H7 (cell line): Measurements from ENCODE around the gene BBOX1. TPM values are rescaled to one million over a fixed set of nuclear protein-coding genes. Genes with fewer than 3 reads are reported as not detected.
"Not testable (repeated sequence)": the region's sequence is repeated elsewhere in the genome, so short reads cannot be mapped to it uniquely, and the experiment has no call there.

Source experiments
- DNase-seq: peaks from one replicate; pipeline ENCODE4 v3.0.0; 2012
- H3K27me3 ChIP-seq: 2 replicates; pipeline ENCODE4 v1.6.0; 2011; ENCODE audit warnings: mild to moderate bottlenecking, low read length; ENCODE audit not compliant: control insufficient read depth, insufficient read depth
- H3K36me3 ChIP-seq: replicated peaks from 2 replicates; pipeline ENCODE4 v1.5.1; 2011; ENCODE audit warnings: low read length; ENCODE audit not compliant: control insufficient read depth, insufficient read depth
- H3K4me3 ChIP-seq: 2 replicates; pipeline ENCODE4 v1.5.1; 2011; ENCODE audit warnings: low read depth, mild to moderate bottlenecking, control low read depth, low read length, moderate library complexity; ENCODE audit not compliant: insufficient read depth
- total RNA-seq: library from RNA; depleted of rRNA; stranded (reverse); fragments of >200 nt; shearing (Covaris generic); gene quantifications from 2 replicates; pipeline ENCODE4 v1.2.3, GENCODE V29; 2014

Gene BBOX1
- total RNA-seq, 1 experiment from 2014 or later = not detected

- Histone ChIP-seq H3K27me3 (no peaks in the 10 kb centered on the region), H3K4me3 (no peak overlapping the region), H3K36me3 (no peaks in the 10 kb centered on the region)
- no peak for DNase-seq
These were observed 74.5 kb downstream of the BBOX1 start for GRCh38 chr11:27115051-27115650.

- Histone ChIP-seq H3K27me3 (no peaks in the 10 kb centered on the region), H3K4me3 (no peak overlapping the region), H3K36me3 (no peaks in the 10 kb centered on the region)
- no peak for DNase-seq
These were observed 76.1 kb downstream of the BBOX1 start for GRCh38 chr11:27116684-27117083.

GRCh38 chr11:27118371-27118770, 77.8 kb downstream of the BBOX1 start:
- no peak for DNase-seq
- Histone ChIP-seq H3K36me3 (no peaks in the 10 kb centered on the region), H3K27me3 (no peaks in the 10 kb centered on the region), H3K4me3 (no peak overlapping the region)

- H3K4me3 ChIP-seq = no peak overlapping the region
- H3K36me3 ChIP-seq = no peaks in the 10 kb centered on the region
- DNase-seq = no peak
- no peaks in the 10 kb centered on the region for H3K27me3 ChIP-seq
These were observed 78.3 kb downstream of the BBOX1 start for GRCh38 chr11:27118949-27119348.

GRCh38 chr11:27119396-27119795, 78.8 kb downstream of the BBOX1 start:
- H3K27me3 ChIP-seq = no peaks in the 10 kb centered on the region
- no peak overlapping the region for H3K4me3 ChIP-seq
- H3K36me3 ChIP-seq = no peaks in the 10 kb centered on the region
- no peak for DNase-seq

- Histone ChIP-seq H3K4me3 (no peak overlapping the region), H3K36me3 (no peaks in the 10 kb centered on the region), H3K27me3 (no peaks in the 10 kb centered on the region)
- no peak for DNase-seq
These were observed 79.6 kb downstream of the BBOX1 start for GRCh38 chr11:27120211-27120610.

GRCh38 chr11:27122001-27122400, 81.4 kb downstream of the BBOX1 start:
- no peaks in the 10 kb centered on the region for H3K36me3 ChIP-seq
- no peaks in the 10 kb centered on the region for H3K27me3 ChIP-seq

GRCh38 chr11:27124514-27125264, 84.1 kb downstream of the BBOX1 start:
- Histone ChIP-seq H3K36me3 (no peaks in the 10 kb centered on the region), H3K4me3 (no peak overlapping the region), H3K27me3 (no peaks in the 10 kb centered on the region)
- DNase-seq = no peak

More at GRCh38 chr11:27122001-27122400, 81.4 kb downstream of the BBOX1 start:
- no peak overlapping the region for H3K4me3 ChIP-seq
- DNase-seq = no peak

GRCh38 chr11:27129686-27130085, 89.1 kb downstream of the BBOX1 start:
- Histone ChIP-seq H3K27me3 (no peaks in the 10 kb centered on the region), H3K36me3 (no peaks in the 10 kb centered on the region), H3K4me3 (no peak overlapping the region)
- DNase-seq = no peak

GRCh38 chr11:27130806-27131205, 90.2 kb downstream of the BBOX1 start:
- no peaks in the 10 kb centered on the region for H3K36me3 ChIP-seq
- no peak for DNase-seq

GRCh38 chr11:27135924-27136329, 95.3 kb downstream of the BBOX1 start:
- H3K36me3 ChIP-seq, H3K4me3 ChIP-seq, DNase-seq, H3K27me3 ChIP-seq: not testable (repeated sequence)

More at GRCh38 chr11:27130806-27131205, 90.2 kb downstream of the BBOX1 start:
- Histone ChIP-seq H3K27me3 (no peaks in the 10 kb centered on the region), H3K4me3 (no peak overlapping the region)

GRCh38 chr11:27138716-27139115, 98.1 kb downstream of the BBOX1 start:
- H3K27me3 ChIP-seq = no peaks in the 10 kb centered on the region
- H3K4me3 ChIP-seq = no peak overlapping the region
- no peak for DNase-seq
- H3K36me3 ChIP-seq = no peaks in the 10 kb centered on the region

- no peaks in the 10 kb centered on the region for H3K36me3 ChIP-seq
- H3K27me3 ChIP-seq = no peaks in the 10 kb centered on the region
- no peak for DNase-seq
- no peak overlapping the region for H3K4me3 ChIP-seq
These were observed 99.2 kb downstream of the BBOX1 start for GRCh38 chr11:27139742-27140367.

- Histone ChIP-seq H3K27me3 (no peaks in the 10 kb centered on the region), H3K4me3 (no peak overlapping the region), H3K36me3 (no peaks in the 10 kb centered on the region)
- DNase-seq = no peak
These were observed 101.0 kb downstream of the BBOX1 start for GRCh38 chr11:27141576-27141975.

- Histone ChIP-seq H3K4me3 (no peak overlapping the region), H3K27me3 (no peaks in the 10 kb centered on the region), H3K36me3 (no peaks in the 10 kb centered on the region)
- DNase-seq = no peak
These were observed 107.3 kb downstream of the BBOX1 start for GRCh38 chr11:27147916-27148315.
